C4-2B (cell line): ENCODE data around the gene FFAR3.

Experiments used
- H3K27ac ChIP-seq: fragments of 450-650 bp; 2 replicates; pipeline ENCODE4 v1.5.1; 2017
- ZFX ChIP-seq: fragments of 450-650 bp; IDR thresholded peaks from 2 replicates; pipeline ENCODE4 v1.6.1; 2017
- TF ChIP-seq, protein P1 (sequence below): fragments of 450-650 bp; conservative IDR thresholded peaks from 2 replicates; pipeline ENCODE4 v1.5.1; 2017; ENCODE audit warnings: mild to moderate bottlenecking

The FFAR3 gene

DNA sequence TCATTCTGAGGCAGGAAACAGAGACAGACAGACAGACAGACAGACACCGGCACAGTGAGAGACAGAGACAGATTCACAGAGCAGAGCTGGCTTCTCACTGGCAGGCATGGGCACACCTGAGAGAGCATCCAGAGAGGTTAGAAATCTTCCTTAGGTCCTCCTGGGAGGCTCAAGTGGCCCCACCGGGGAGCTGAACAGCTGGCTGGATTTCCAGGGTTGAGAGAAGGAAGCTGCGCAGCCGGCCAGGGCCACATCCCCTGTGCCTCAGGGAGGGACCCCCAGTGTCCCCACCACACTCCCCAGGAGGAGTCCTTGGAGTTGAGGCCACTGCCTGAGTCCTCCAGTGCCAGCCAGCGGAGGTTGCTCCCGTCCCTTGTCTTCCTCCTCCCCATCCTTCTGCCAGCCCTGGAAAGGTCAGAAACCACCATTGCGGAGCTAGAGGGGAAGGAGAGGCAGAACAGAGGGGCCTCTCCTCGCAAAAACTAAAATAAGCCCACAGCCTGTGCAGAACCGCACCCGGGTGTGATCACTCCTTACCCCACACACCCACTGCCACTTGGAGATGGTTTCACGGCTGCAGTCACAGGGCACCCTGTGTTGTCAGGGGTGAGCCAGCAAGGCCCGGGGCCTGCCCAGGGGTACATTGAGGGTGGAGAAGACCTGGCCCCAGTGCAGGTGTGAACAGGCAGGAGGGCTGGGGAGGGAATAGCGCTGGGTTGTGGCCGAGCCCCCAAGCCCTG, 4.2 kb downstream of the FFAR3 start:
- TF ChIP-seq ZFX, result no peak
- TF ChIP-seq, protein P1, sequence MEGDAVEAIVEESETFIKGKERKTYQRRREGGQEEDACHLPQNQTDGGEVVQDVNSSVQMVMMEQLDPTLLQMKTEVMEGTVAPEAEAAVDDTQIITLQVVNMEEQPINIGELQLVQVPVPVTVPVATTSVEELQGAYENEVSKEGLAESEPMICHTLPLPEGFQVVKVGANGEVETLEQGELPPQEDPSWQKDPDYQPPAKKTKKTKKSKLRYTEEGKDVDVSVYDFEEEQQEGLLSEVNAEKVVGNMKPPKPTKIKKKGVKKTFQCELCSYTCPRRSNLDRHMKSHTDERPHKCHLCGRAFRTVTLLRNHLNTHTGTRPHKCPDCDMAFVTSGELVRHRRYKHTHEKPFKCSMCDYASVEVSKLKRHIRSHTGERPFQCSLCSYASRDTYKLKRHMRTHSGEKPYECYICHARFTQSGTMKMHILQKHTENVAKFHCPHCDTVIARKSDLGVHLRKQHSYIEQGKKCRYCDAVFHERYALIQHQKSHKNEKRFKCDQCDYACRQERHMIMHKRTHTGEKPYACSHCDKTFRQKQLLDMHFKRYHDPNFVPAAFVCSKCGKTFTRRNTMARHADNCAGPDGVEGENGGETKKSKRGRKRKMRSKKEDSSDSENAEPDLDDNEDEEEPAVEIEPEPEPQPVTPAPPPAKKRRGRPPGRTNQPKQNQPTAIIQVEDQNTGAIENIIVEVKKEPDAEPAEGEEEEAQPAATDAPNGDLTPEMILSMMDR, result no peak
- H3K27ac ChIP-seq, result no peak overlapping the region

DNA sequence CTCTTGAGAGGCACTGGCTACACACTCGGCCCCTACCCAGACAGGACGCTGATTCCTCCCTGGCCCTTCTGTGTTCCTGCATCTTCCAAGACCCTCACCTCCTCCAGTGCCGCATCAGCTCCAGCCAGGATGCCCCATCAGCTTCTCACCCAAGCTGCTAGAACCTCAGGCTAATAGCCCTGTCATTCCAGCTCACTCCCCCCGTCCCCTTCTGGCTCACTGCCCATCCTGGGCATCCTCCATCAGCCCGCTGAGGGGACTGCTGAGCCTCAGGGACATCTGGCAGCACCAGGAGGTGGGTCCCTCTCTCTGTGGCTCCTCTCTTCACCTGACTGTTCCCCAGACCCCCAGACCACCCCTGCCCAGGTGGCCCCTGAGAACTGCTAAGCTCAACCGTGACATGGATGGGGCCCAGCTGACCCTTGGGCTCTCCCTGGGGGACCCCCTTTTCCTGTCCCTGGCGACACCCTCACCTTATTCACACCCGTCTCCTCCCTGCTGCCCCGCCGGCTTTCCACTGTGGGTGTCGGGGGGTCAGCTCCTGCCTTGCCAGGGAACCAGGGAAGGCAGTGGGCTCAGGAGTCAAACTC, 4.8 kb downstream of the FFAR3 start:
- no peak overlapping the region for H3K27ac ChIP-seq

DNA sequence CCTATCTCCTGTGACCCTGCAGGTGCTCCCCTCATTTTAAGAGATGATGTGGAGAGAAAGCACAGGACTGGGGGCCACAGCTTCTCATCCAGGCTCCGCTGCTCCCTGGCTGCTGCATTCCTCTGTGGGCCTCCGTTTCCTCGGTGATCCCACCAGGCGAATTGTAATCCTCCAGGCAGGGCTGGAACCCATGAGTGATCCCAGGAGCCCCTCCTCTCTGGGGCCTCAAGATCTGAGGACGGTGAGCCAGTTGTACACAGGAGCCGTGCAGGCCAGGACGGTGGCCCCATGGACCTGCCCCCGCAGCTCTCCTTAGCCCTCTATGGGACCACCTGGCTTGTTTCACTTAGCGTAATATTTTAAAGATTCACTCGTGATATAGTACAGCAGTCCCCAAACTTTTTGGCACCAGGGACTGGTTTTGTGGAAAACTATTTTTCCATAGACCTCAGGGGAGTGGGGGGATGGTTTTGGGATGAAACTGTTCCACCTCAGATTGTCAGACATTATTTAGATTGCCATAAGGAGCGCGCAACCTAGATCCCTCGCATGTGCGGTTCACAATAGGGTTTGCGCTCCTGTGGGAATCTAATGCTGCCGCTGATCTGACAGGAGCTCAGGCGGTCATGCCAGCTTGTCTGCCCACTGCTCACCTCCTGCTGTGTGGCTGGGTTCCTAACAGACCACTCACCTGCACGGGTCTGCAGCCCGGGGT, 5.6 kb downstream of the FFAR3 start:
- TF ChIP-seq, protein P1, result no peak
- no peak for TF ChIP-seq ZFX
- H3K27ac ChIP-seq, result no peak overlapping the region

More for the DNA sequence above, 4.8 kb downstream of the FFAR3 start:
- TF ChIP-seq, protein P1, result no peak
- no peak for TF ChIP-seq ZFX

DNA sequence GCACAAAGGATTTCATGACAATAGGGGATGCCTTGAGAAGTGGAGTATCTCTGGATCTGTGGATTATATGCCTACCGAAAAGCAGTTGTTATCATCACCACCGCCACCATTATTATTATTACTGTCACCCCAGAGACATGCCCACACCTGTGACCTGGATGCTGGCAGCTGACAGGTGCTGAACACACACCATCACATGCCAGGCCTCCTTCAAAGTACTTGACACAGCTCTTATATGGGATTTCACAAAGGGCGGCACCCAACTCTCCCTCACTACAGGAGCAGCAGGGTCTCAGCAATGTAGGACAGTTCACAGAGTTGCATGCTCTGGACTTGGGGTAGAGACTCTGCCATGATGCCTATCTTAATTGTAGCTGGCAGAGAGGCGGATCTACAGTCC, 7.0 kb downstream of the FFAR3 start:
- H3K27ac ChIP-seq, result no peak overlapping the region
- TF ChIP-seq ZFX, result no peak
- TF ChIP-seq, protein P1, result no peak

DNA sequence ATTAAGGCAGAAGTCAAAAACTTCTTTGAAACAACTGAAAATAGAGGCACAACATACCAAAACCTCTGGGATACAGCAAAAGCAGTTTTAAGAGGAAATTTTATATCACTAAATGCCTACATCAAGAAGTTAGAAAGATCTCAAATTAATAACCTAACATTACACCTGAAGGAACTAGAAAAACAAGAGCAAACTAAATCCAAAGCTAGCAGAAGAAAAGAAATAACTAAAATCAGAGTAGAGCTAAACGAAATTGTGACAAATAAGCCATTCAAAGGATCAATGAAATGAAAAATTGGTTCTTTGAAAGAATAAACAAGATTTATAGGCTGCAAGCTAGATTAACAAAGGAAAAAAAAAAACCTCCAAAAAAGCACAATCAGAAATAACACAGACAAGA, 10.1 kb downstream of the FFAR3 start:
- no peak overlapping the region for H3K27ac ChIP-seq
- TF ChIP-seq, protein P1, result no peak
- no peak for TF ChIP-seq ZFX

DNA sequence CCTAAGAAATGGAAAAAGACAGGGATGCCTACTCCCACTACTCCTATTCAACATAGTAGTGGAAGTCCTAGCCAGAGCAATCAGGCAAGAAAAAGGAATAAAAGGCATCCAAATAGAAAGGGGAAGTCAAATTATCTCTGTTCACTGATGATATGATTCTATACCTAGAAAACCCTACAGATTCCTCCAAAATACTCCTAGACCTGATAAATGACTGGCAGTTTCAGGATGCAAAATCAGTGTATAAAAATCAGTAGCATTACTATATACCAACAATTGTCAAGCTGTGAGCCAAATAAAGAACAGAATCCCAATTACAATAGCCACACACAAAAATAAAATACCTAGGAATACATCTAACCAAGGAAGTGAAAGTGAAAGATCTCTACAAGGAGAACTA, 11.3 kb downstream of the FFAR3 start:
- TF ChIP-seq, protein P1, result no peak
- no peak for TF ChIP-seq ZFX
- no peak overlapping the region for H3K27ac ChIP-seq

- TF ChIP-seq, protein P1, result no peak
- TF ChIP-seq ZFX, result no peak
- H3K27ac ChIP-seq, result no peak within 1 kb of the TSS
Observed at GRCh38 chr19:35370722-35371121, 12.5 kb downstream of the FFAR3 start, which contains the start of gene GPR42. GPR42 (plus strand) TSS chr19:35371068; CDS start chr19:35371360, 292 bp downstream.
